ENCODE measurements around the gene PEX5L. TPM values are rescaled to one million over a fixed set of nuclear protein-coding genes. Genes with fewer than 3 reads are reported as not detected.

The PEX5L gene
- total and polyA plus RNA-seq, 2 experiments from 2014 or later: 0.07 to 0.30 TPM

DNA sequence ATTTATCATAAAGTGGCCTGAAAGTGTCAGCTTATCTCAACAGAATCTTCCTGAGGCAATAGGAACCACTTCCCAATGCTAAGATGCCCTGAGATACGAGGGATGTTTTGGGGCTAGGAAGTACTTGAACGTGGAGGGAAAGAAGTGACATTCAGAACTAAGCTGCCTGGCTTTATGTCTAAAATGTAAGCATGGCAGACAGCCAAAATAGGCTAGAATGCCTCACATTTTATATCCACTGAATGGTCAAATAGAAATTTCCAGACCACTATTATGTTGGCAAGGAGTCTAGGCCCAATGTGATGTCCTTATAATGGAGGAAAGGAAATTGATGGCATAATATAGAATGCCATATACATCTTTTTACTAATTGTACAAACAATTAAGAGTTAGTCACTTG lies 154.9 kb downstream of the PEX5L start:
- Histone ChIP-seq H3K4me3 (no peak overlapping the region), H3K27ac (no peak overlapping the region), H3K4me1 (ENCODE audit: low read depth) (no peaks in the 10 kb centered on the region), H3K9me3 (ENCODE audit: low read depth) (no peaks in the 10 kb centered on the region), H3K36me3 (no peaks in the 10 kb centered on the region), H3K27me3 (no peaks in the 10 kb centered on the region)
- TF ChIP-seq, protein P1, sequence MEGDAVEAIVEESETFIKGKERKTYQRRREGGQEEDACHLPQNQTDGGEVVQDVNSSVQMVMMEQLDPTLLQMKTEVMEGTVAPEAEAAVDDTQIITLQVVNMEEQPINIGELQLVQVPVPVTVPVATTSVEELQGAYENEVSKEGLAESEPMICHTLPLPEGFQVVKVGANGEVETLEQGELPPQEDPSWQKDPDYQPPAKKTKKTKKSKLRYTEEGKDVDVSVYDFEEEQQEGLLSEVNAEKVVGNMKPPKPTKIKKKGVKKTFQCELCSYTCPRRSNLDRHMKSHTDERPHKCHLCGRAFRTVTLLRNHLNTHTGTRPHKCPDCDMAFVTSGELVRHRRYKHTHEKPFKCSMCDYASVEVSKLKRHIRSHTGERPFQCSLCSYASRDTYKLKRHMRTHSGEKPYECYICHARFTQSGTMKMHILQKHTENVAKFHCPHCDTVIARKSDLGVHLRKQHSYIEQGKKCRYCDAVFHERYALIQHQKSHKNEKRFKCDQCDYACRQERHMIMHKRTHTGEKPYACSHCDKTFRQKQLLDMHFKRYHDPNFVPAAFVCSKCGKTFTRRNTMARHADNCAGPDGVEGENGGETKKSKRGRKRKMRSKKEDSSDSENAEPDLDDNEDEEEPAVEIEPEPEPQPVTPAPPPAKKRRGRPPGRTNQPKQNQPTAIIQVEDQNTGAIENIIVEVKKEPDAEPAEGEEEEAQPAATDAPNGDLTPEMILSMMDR (IDR thresholded peaks at IDR 0.05; ENCODE audit: low read depth, low read length): no peak
- peak in 1 of 2 donors; percentile 2 for DNase-seq (ENCODE audit: low read depth in 1 of 2, low spot score in 1 of 2)

DNA sequence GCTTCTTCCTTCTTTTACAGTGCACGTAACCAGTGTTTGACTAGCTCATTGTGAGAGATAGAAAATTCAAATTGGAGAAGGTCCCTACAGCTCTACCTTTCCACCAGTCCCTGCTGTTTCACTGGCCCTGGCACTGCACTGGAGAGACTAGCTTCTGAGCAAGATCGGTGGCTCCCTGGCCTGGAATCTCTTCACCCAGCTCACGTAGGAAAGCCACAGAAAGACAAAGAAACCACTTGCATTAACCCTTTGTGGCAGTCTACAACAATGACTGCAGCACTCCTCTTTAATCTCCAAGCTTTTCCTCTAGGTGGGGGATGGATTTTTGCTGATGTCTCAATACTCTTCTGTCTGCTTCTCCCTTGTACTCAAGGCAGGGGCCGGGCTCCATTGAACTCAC lies 155.9 kb downstream of the PEX5L start:
- no peaks in the 10 kb centered on the region for H3K4me1 ChIP-seq (ENCODE audit: low read depth)
- TF ChIP-seq, protein P1 (IDR thresholded peaks at IDR 0.05; ENCODE audit: low read depth, low read length): no peak
- no peaks in the 10 kb centered on the region for H3K9me3 ChIP-seq (ENCODE audit: low read depth)
- H3K27ac ChIP-seq: no peak overlapping the region
- H3K27me3 ChIP-seq: no peaks in the 10 kb centered on the region
- DNase-seq (ENCODE audit: low read depth in 1 of 2, low spot score in 1 of 2): no peak
- H3K36me3 ChIP-seq: no peaks in the 10 kb centered on the region
- no peak overlapping the region for H3K4me3 ChIP-seq

DNA sequence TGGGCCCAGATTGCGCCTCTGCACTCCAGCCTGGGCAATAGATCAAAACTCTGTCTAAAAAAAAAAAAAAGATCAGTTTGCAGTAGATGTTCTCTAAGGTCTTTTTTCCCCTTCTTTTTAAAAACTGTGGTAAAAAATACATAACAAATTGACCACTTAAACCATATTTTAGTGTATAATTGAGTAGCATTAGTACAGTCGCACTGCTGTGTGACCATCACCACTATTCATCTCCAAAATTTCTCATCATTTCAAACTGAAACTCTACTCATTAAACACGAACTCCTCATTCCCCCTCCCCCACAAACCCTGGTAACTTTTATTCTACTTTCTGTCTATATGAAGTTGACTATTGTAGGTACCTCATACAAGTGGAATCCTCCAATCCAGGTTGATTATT lies 160.3 kb downstream of the PEX5L start:
- no peaks in the 10 kb centered on the region for H3K36me3 ChIP-seq
- TF ChIP-seq, protein P1 (IDR thresholded peaks at IDR 0.05; ENCODE audit: low read depth, low read length): no peak
- no peaks in the 10 kb centered on the region for H3K4me1 ChIP-seq (ENCODE audit: low read depth)
- no peak overlapping the region for H3K4me3 ChIP-seq
- H3K27ac ChIP-seq: no peak overlapping the region
- H3K9me3 ChIP-seq (ENCODE audit: low read depth): no peaks in the 10 kb centered on the region
- DNase-seq (ENCODE audit: low read depth in 1 of 2, low spot score in 1 of 2): no peak
- H3K27me3 ChIP-seq: no peaks in the 10 kb centered on the region

DNA sequence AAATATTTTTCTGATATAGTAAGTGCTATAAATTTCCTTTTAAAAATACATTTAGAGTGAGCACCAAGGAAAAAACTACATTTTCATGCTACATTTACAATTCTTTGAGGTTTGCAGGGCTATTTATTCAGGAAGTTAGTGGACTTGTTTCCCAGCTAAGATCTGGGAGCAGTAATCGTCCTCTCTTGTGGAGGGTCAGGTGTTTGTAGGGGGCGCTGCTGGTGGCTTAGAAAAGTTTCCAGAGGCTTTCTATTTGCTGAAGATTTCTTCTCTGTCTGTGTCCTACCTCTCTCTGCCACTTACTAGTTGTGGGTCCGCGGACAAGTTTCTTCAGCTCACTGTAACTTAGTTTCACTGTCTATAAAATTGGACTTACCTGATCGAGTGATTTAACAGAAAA lies 163.9 kb downstream of the PEX5L start:
- Histone ChIP-seq H3K27me3 (no peaks in the 10 kb centered on the region), H3K9me3 (ENCODE audit: low read depth) (no peaks in the 10 kb centered on the region), H3K27ac (no peak overlapping the region), H3K36me3 (no peaks in the 10 kb centered on the region), H3K4me3 (no peak overlapping the region), H3K4me1 (ENCODE audit: low read depth) (no peaks in the 10 kb centered on the region)
- TF ChIP-seq, protein P1 (IDR thresholded peaks at IDR 0.05; ENCODE audit: low read depth, low read length): no peak
- no peak for DNase-seq (ENCODE audit: low read depth in 1 of 2, low spot score in 1 of 2)

DNA sequence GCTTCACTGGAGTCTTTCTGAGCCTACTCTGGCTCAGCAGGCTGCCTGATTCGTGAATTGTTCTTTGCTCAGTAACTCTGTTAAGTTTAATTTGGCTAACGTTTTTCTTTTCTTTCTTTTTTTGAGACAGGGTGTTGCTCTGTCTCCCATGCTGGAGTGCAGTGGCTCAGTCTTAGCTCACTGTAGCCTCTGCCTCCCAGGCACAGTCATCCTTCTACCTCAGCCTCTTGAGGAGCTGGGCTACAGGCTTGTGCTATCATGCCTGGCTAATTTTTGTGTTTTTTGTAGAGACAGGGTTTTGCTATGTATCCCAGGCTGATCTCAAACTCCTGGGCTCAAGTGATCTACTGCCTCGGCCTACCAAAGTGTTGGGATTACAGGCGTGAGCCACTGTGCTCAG lies 165.0 kb downstream of the PEX5L start:
- DNase-seq (ENCODE audit: low read depth in 1 of 2, low spot score in 1 of 2): no peak
- Histone ChIP-seq H3K36me3 (no peaks in the 10 kb centered on the region), H3K27ac (no peak overlapping the region), H3K27me3 (no peaks in the 10 kb centered on the region), H3K4me1 (ENCODE audit: low read depth) (no peaks in the 10 kb centered on the region), H3K9me3 (ENCODE audit: low read depth) (no peaks in the 10 kb centered on the region), H3K4me3 (no peak overlapping the region)
- TF ChIP-seq, protein P1 (IDR thresholded peaks at IDR 0.05; ENCODE audit: low read depth, low read length): no peak

DNA sequence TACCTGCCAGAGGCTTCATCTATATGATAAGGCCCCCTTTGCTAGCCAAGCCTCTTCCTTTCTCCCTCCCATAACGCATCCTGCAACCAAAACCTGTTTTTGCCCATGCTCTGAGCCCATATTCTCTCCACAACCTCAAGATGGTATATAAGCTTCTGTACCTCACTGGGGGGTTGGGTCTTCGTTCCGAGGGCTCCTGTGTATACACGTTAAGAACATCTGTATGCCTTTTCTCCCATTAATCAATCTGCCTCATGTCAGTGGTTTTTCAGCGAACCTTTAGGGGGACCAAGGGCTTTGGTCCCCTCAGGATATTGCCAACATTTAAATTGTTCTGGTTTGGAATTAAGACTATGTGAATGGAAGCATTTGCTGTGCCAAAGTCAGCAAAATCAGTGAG lies 168.0 kb downstream of the PEX5L start:
- Histone ChIP-seq H3K4me3 (no peak overlapping the region), H3K4me1 (ENCODE audit: low read depth) (no peaks in the 10 kb centered on the region), H3K36me3 (no peaks in the 10 kb centered on the region), H3K27me3 (no peaks in the 10 kb centered on the region), H3K27ac (no peak overlapping the region), H3K9me3 (ENCODE audit: low read depth) (no peaks in the 10 kb centered on the region)
- TF ChIP-seq, protein P1 (IDR thresholded peaks at IDR 0.05; ENCODE audit: low read depth, low read length): no peak
- no peak for DNase-seq (ENCODE audit: low read depth in 1 of 2, low spot score in 1 of 2)

Measured in cardiac muscle cell (in vitro differentiated cells and primary cell).